PC-3 (cell line): ENCODE results near the gene INSL3.

Experiments used
- EZH2 ChIP-seq: fragments of 300-600 bp; sonication (generic); IDR thresholded peaks from one replicate; pipeline ENCODE4 v1.6.1; 2017; ENCODE audit warnings: antibody characterized with exemption, mild to moderate bottlenecking, low read length; ENCODE audit not compliant: unreplicated experiment
- EZH2phosphoT487 ChIP-seq: fragments of 300-600 bp; sonication (generic); IDR thresholded peaks from 2 replicates; pipeline ENCODE4 v1.6.1; 2018; ENCODE audit warnings: mild to moderate bottlenecking, antibody characterized with exemption, low read length, borderline replicate concordance
- TF ChIP-seq, protein P1 (sequence below): fragments of 300-600 bp; sonication (generic); conservative IDR thresholded peaks from 2 replicates; pipeline ENCODE4 v1.5.1; 2017; ENCODE audit warnings: antibody characterized with exemption, low read depth, mild to moderate bottlenecking, low read length

DNA sequence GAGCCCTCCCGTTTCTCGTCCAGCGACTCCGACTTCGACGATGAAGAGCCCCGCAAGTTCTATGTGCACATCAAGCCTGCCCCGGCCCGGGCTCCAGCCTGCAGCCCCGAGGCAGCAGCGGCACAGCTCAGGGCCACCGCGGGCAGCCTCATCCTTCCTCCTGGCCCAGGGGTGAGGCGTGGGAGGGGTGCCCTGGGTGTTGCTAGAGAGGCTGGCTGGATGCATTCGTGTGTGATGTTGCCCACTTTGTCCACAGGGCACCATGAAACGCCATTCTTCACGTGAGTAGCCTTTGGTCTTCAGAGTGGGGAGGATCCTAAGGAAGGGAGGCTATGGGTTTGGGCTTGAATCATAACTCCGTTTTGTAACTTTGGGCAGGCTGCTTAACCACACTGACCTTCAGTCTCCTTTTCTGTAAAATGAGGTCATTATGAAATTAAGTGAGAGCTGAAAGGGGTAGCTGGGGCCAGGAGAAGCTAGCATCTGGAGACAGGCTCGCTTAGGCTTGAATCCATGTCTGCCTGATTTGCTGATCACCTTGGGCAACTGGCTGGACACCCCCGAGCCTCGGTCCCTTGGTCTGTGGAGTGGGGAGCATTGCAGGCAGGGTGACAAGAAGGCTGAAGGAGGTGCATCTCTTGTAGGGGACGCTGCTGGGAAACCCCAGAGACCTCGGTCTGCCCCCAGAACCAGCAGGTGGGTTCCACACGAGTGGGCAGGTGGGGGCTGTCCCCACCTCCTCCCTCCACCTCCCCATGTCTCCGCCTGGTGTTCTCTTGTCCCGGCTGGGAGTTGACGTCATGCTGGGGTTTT is 45.1 kb downstream of the INSL3 start:
- TF ChIP-seq, protein P1, sequence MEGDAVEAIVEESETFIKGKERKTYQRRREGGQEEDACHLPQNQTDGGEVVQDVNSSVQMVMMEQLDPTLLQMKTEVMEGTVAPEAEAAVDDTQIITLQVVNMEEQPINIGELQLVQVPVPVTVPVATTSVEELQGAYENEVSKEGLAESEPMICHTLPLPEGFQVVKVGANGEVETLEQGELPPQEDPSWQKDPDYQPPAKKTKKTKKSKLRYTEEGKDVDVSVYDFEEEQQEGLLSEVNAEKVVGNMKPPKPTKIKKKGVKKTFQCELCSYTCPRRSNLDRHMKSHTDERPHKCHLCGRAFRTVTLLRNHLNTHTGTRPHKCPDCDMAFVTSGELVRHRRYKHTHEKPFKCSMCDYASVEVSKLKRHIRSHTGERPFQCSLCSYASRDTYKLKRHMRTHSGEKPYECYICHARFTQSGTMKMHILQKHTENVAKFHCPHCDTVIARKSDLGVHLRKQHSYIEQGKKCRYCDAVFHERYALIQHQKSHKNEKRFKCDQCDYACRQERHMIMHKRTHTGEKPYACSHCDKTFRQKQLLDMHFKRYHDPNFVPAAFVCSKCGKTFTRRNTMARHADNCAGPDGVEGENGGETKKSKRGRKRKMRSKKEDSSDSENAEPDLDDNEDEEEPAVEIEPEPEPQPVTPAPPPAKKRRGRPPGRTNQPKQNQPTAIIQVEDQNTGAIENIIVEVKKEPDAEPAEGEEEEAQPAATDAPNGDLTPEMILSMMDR: no peak
- TF ChIP-seq EZH2 (no peak), EZH2phosphoT487 (no peak)
